ENCODE measurements around the gene PACS2. TPM values are rescaled to one million over a fixed set of nuclear protein-coding genes. Genes with fewer than 3 reads are reported as not detected.

The PACS2 gene
- total RNA-seq, result 50.5 and 67.2 TPM in 2 replicates

DNA sequence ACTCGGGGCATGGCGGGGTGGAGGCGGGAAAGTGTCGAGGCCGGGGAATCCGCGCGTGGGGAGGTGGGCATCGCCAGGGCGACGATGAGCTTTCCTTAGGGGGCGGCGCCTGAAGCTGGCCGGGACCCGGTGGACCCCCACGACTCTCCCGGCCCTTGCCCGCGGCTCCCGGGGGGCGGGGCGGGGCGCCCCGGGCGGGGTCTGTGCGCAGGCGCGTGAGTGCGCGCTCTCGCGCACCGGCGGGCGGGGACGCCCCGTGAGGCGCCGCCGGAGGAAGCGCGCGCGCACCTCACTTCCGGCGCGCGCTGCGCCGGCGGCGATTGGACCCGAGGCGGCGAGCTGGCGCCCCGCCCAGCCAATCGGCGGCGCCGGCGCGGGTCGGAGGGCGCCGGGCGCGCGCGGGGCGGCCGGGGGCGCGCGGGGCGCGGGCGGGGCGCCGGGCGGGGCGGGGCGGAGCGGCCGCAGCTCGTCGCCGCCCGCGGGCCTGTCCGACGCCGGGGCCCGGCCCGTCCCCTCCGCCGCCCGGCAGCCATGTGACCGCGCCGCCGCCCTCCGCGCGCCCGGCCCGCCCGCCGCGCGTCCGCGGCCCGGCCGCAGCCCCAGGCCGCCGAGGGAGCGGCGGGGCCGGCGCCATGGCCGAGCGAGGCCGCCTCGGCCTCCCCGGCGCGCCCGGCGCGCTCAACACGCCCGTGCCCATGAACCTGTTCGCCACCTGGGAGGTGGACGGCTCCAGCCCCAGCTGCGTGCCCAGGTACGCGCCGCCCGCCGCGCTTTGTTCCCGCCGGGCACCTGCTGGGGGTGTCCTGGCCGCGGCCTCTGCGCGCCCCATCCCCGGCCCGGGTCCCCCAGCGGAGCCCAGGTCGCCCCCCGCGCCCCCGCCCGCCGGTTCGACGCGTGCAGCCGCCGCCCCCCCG lies at the start of gene PACS2:
TSS of gene PACS2 (plus strand) at position 462 of the 914 bp plus-strand sequence. CDS start at position 633, 171 bp downstream.

DNA sequence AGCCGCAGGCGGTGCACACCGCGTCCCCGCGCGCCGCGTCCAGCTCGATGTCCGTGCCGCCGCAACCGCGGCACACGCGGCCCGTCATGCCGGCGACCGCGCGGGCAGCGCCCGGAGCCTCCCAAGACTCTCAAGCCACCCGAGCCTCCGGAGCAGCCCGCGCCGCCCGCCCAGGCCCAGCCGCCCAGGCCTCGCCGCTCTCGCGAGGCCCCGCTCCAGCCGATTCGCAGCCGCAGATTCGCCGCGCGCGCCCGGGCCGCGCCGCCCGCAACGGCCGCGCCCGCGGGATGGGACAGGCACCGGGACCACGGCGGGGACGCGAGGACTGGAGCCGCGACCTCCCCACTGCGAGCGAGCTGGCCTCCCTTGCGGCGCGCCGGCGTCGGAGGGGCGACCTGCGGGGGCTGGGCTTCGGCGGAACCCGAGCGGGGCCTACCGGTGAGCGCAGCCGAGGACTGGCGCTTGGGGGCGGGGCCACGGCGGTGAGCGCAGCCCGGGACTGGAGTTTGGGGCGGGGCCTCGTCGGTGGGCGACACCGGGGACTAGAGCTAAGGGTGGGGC lies 13.9 kb upstream of the PACS2 start, which contains the start of gene BRF1:
TSS of gene BRF1 (minus strand) at position 460 of the 561 bp plus-strand sequence. CDS start at position 88, 372 bp downstream.

DNA sequence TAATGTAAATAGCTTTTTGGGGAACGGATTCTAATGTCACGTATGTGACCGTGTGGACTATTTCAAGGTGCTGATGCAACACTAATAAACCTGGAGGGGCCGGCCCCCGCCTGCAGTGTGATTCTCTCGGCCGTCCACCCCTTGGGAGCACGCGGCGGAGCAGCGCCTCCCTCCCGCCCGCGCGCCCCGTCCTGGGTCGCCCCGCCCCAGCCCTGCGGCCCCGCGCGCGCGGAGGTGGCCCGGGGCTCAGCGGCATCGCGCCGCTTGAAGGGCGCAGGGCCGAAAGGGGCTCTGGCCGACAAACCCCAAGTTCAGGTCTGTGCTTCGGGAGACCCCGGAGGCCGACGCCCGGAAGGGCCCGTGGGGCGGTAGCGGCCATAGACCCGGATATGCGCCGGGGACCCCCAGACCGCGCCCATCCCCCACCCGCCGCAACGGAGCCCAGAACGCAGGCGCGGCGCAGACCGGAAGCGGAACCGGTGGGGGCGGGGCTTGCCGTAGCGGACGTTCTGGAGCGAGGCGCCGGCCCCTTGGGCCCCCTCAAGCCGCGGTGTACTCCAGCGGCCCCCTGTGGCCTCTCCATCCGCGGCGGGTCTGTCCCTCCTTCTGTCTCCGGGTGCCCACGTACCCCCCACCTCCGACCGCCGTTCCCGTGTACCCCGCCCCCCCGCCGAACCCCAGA lies 83.6 kb downstream of the PACS2 start, which contains the start of gene TEX22:
TSS of gene TEX22 (plus strand) at position 495 of the 682 bp plus-strand sequence. CDS start 803 bp downstream, outside the sequence.

DNA sequence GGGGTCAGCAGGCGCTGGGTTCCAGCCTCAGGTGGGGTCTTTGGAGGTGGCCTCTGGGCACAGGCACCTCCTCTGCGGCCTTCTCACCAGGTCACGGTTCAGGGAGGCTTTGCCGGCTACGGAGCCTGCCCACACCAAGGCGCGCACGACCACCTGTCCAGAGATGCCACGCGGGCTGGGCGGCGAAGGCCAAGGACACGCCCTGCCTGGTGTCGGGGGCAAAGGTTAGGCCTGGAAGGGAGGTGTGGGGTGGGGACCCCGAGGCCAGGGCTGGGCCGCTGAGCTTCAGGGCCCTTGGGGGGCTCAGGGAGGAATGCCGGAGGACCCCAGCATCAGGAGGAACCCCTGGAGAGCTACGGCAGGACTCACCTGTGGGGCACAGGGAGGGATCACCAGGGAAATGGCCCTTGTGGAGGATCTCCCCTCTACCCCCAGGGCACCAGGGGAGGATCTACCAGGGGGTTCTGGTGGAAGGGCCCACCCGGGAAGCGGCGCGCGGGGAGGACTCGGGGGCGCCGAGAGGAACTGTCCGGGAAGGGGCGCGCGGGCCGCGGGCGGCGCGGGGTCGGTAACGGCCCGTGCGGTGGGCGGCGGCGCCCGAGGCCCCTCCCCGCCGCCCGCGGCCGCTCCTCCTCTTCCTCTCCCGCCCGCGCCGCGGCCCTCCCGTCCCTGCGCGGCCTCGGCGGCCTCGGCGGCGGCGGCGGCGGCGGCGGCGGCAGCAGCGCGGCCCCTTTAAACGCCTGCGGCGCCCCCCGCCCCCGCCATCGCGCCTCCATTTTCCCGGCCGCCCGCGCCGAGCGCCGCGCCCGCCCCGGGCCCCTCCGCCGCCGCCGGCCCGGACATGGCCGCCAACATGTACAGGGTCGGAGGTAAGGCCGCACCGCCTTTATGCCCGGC lies 104.9 kb downstream of the PACS2 start, which contains the start of gene MTA1:
TSS of gene MTA1 (plus strand) at position 633 of the 897 bp plus-strand sequence. CDS start at position 842, 209 bp downstream.

Other genes starting within 250 kb of the PACS2 start
- under 0.01 and 0.05 TPM in 2 replicates for gene GPR132, start 249.3 kb upstream of the PACS2 start, total RNA-seq
- 1.5 and 2.6 TPM in 2 replicates for gene JAG2, start 146.0 kb upstream of the PACS2 start, total RNA-seq
- 9.0 and 19.6 TPM in 2 replicates for gene NUDT14, start 133.4 kb upstream of the PACS2 start, total RNA-seq
- 51.9 and 61.2 TPM in 2 replicates for gene BTBD6, start 66.2 kb upstream of the PACS2 start, total RNA-seq
- 36.5 and 46.7 TPM in 2 replicates for gene BRF1, start 13.7 kb upstream of the PACS2 start, total RNA-seq
- gene TEX22, start 83.8 kb downstream of the PACS2 start, total RNA-seq, result 0.09 and 0.30 TPM in 2 replicates
- gene MTA1, start 105.1 kb downstream of the PACS2 start, total RNA-seq, result 27.9 and 53.8 TPM in 2 replicates
- 13.1 and 34.2 TPM in 2 replicates for gene CRIP2, start 160.1 kb downstream of the PACS2 start, total RNA-seq
- 0.14 TPM in 1 of 2 replicates, not detected in the other for gene CRIP1, start 172.1 kb downstream of the PACS2 start, total RNA-seq
- 2.7 and 4.8 TPM in 2 replicates for gene TEDC1, start 176.5 kb downstream of the PACS2 start, total RNA-seq
- gene TMEM121, start 211.8 kb downstream of the PACS2 start, total RNA-seq, result 6.7 and 11.3 TPM in 2 replicates